ENCODE measurements around the gene BCLAF1.

Gene BCLAF1, protein sequence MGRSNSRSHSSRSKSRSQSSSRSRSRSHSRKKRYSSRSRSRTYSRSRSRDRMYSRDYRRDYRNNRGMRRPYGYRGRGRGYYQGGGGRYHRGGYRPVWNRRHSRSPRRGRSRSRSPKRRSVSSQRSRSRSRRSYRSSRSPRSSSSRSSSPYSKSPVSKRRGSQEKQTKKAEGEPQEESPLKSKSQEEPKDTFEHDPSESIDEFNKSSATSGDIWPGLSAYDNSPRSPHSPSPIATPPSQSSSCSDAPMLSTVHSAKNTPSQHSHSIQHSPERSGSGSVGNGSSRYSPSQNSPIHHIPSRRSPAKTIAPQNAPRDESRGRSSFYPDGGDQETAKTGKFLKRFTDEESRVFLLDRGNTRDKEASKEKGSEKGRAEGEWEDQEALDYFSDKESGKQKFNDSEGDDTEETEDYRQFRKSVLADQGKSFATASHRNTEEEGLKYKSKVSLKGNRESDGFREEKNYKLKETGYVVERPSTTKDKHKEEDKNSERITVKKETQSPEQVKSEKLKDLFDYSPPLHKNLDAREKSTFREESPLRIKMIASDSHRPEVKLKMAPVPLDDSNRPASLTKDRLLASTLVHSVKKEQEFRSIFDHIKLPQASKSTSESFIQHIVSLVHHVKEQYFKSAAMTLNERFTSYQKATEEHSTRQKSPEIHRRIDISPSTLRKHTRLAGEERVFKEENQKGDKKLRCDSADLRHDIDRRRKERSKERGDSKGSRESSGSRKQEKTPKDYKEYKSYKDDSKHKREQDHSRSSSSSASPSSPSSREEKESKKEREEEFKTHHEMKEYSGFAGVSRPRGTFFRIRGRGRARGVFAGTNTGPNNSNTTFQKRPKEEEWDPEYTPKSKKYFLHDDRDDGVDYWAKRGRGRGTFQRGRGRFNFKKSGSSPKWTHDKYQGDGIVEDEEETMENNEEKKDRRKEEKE

DNA sequence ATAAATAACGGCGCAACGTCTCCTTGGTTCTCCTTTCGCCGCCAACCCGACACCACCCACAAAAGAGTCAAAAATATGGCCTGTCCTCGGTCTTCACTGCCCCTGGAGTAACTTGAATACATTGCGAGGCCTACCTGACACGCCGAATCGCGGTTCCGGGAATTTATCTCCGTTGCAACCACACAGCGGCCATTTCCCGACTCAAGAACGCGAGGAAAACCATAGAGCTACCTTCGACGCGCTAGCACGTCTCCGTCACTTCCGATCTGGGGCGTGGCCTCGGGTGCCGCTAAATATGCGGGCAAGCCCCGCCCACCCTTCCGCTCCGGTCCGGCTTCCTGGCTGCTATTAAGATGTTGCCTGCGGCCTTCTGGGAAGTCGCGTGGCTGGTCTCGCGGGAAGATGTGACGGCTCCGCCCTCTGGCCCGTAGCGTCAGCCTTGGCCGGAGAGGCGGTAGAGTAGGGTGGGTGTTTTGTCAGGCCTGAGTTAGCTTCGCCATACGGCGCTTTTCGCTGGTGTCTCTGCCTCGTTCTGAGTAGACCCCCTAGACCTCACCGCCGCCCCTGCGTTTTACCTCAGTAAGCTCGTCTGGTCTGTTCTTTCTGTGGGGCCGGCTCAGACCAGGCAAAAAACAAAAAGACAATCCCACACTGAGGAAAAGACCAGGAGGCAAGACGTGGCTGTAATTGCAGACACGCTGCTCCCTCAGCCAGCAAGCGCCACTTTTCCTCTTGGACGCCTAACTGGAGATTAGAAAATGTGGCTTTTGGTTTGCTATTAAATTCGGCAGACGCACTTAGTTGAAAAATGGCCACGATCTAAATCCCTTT, at the start of gene BCLAF1:
TSS of gene BCLAF1 (minus strand) at position 268 of the 831 bp plus-strand sequence. CDS start 9,980 bp downstream, outside the sequence.
- DNase-seq (ENCODE audit: low read depth) = peak; percentile 97

DNA sequence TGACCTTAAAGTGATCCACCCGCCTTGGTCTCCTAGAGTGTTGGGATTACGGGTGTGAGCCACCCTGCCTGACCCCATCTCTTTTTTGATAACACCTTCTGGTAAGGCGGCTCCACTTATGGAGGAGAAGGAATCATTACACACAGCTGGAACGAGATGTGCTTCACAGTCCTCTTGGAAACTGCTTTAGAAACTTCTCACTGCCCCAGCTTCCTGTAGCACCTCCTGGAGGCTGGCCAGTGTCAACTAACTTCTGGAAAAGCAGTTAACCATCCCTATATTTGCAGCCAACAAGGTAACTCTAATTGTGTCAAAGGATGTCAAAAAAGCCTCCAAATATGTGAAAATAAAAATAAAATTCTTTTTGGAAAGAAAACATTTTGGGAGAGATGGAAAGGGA, 48.8 kb upstream of the BCLAF1 start:
- DNase-seq (ENCODE audit: low read depth) = no peak

DNA sequence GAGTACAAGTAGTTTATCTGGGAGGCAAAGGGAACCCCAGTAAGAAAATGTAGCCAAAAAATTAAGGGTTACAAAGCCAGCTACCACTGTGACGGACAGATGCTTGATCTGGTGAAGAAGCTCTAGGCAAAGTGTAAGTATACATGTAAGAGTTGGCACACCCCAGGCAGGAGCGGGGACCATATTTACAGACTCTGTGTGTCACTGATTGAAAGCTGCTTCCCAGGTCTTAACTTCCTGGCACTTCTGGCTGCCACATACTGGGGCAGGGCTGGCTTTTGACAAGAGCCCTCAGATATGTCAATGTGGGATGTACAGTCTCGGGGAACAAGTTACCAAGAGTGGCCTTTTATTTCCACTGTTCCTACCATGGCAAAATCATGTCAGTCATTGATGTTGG, 48.0 kb upstream of the BCLAF1 start:
- no peak for DNase-seq (ENCODE audit: low read depth)

DNA sequence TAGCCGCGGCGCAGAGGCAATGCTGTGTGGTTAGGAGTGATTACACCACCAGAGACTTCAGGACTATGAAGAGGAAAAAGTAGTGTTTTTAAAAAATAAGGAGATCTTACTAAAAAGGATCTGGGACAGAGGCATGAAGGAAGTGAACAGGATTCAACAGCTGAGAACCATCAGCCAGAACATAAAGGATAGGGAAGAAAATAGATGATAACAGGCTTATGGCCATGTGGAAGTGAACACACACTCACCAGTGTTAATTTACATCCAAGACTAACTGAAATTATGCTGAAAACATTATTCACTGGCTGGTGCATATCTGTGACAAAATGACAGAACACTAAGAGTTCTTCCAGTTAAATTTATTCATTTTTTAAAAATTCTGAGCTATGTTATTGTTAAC, 47.5 kb upstream of the BCLAF1 start:
- no peak for DNase-seq (ENCODE audit: low read depth)

DNA sequence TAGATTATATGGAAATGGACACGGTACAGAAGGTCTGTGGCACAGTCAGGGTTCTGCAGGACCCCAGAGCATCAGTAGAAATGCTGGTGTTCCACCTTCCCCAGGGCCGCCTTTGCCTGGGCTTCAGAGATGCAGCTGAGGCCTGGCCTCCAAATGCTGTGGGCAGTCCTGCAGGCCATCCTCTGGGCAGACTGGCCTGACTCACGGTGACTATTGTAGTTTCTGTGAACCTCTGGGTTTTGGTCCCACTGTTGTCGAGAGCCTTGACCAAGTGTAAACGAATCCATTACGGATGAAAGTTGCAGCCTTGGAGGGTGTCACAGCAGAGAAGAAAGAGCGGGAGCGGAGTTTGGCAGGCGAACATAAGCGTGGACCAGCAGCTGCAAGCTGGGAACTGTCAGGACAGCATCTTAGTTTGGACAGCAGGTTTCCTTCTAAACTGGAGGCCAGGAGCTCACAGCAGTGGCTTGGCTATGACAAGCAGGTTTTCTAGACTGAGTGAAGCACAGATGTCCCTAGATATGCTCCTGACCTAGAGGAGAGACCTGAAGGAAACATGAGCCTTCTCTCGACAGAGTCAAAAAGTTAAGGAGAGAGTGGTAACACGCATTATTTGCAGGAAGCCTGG, 46.2 kb upstream of the BCLAF1 start:
- no peak for DNase-seq (ENCODE audit: low read depth)

DNA sequence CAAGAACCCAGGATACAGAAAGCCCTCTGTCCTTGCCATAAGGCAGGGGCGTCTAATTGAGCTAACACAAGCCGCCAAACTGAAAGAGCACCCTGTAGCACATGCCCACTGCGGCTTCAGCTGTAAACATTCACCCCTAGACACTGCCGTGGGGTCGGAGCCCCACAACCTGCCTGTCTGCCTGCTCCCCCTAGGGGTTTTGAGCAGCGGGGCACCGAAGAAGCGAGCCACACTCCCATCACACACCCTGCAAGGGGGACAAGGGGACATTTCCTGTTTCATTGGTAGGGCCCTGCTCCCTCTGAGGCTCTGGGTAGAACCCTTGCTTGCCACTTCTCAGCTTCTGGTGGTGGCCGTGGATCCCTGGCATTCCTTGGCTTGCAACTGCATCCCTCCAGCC, 45.2 kb upstream of the BCLAF1 start:
- DNase-seq (ENCODE audit: low read depth) = no peak

DNA sequence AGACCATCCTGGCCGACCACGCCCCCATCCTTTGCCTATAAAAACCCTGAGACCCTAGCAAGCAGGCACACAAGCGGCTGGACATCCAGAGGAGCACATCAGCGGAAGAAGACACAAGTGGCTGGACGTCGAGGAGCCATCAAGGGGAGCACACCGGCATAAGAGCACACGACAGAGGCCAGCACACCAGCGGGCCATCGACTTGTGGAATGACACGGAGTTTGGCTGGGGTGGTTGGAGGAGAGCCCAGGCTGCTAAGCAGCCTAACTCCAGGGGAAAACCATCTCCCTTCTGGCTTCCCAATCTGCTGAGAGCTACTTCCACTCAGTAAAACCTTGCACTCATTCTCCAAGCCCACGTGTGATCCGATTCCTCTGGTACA, 44.8 kb upstream of the BCLAF1 start:
- no peak for DNase-seq (ENCODE audit: low read depth)

DNA sequence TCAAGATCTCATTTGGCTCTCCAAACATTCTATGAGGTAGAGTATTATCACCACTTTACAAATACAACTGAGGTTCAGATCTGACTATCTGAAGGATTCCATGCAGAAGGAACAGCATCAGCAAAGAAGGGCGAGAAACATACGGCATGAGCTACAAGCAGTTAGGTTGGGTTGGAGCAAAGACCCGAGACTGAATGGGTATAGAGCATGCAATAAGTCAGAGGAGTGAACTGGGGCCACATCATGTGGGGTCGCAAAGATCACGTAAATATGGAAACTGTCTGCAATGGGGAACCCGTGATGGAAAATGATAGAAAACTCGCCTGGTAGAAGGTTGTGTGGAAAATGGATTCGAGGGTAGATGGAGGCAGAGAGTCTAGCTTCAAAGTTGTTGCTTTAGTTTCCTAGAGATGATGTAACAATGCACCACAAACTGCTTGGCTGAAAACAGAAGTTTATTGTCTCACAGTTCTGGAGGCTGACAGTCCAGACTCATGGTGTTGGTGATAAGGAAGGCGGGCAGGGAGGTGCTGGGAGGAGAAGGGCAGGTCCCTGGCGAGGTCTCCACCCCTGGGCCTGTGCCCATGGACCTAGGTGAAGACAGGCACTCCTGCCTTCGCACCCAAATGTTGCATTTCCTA, 44.3 kb upstream of the BCLAF1 start:
- no peak for DNase-seq (ENCODE audit: low read depth)

DNA sequence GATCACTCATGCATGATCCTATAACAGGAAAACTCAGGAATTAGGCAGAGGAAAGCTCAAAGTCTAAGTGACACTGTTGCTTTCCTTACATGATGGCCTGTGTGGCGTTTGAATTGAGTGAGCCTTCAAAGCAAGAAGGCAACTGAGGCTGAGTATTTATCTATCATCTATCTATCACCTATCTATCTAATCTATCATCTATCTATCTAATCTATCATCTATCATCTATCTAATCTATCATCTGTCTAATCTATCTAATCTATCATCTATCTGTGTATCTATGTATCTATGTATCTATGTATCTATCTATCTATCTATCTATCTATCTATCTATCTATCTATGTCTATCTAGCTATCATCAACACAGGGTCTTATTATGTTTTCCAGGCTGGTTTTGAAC, 41.8 kb upstream of the BCLAF1 start:
- DNase-seq (ENCODE audit: low read depth) = no peak

DNA sequence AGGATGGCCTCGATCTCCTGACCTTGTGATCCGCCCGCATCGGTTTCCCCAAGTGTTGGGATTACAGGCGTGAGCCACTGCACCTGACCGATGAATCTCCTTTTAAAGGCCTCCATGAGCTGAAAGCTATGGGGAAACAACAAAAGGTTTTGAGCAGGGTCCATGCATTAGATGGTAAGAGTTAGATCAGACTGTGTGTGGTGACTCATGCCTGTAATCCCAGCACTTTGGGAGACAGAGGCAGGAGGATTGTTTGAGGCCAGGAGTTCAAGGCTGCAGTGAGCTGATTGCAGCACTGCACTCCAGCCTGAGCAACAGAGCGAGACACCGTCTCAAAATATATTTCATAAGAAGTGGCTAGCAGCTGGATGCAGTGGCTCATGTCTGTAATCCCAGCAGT, 41.0 kb upstream of the BCLAF1 start:
- no peak for DNase-seq (ENCODE audit: low read depth)

DNA sequence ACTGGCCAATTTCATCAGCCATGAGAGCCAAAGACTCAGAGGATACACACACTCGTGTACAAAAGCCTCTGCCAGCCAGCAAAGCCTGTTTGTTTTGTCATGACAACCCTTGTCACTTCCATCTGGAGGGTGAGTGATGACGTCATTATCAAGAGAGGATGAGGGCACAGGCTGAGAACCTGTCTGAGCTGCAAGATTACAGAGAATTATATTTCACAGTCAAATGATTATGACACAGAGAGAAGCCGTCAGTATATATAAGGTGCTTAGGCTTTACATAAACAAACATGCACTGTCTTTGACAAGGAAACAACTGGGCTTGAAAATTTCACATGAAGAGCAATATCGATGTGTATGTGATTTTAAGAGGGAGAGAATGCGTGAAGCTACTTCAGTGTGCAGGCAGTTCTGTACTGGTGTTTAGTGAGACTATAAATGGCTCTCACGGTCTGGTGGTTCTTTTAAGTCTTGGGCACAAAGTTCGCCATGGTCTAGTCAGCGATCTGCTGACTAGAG, 36.5 kb upstream of the BCLAF1 start:
- DNase-seq (ENCODE audit: low read depth) = no peak

DNA sequence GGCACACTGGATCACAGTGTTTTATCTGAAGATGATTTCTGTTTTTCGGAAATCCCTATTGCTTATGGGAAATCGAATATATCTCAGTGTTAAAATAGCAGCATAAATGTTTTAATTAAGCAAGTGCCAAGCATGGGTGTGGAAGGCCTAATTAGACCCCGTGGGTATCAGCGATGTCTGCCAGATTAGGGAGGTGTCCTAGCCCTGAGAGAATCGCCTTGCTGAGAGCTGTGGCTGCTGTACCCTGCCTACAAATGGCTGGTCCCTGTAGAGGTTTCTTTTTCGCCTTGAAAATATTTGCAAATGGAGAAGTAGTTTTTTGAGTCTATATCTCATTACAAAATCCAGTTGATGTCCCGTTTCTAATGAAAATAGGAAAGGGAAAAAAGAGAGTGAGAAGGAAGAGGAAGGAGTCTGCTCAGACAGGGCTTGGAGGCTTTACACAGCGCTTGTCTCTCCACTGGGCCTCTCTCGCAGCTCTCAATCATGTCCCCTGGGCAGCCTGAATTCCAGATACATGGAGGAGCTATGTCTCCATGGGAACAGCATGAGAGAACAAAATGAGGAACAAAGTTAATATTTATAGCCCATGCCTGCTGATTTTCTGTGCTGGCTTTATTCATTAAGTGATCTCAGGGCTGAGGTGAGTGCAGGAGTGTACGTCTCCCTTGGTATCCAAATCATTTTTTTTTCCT, 35.2 kb upstream of the BCLAF1 start:
- no peak for DNase-seq (ENCODE audit: low read depth)

DNA sequence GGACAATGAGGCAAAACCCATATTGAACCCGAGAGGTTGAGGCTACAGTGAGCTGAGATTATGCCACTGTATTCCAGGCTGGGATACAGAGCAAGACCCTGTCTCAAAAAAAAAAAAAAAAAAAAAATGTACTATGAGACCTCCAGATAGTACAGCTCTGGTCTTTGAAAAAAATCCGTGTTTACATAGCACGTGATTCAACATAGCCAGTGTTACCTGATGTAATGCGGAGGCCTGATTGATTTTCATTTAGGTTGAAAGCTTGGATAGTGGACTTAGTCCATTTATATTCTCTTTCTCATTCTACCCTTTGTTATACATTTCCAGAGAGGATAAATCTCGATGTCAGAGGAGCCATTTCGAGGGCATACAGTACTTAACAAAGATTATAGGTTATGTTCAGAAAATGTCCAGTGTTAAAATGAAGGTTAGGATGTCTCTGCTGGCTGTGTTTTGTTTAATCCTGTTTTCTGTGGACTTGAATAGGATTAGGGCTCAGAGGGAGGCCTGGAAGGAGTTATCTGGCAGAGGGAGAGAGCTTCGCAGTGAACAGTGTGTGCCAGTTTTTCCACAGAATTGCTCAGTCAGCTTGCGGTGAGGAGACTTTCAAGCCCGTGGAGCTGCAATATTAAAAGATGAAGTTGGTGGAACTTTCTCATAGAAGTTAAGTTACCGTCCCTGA, 33.9 kb upstream of the BCLAF1 start:
- peak; percentile 59 for DNase-seq (ENCODE audit: low read depth)

DNA sequence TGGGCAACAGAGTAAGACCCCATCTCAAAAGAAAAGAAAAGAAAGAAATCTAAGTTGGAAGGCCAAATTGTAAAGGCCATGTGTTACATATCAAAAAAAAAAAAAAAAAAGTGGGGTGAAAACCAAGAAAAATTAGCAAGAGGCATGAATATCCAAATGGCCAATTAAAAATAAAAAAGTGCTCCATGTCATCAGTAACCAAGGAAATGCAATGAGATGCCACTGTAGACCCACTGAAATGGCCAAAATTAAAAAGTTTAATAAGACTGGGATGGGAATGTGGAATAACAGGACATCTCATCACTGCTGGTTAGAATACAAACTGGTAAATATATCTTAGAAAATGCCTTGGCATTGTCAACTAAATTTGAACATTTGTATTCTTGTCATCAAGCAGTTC, 30.1 kb upstream of the BCLAF1 start:
- no peak for DNase-seq (ENCODE audit: low read depth)

DNA sequence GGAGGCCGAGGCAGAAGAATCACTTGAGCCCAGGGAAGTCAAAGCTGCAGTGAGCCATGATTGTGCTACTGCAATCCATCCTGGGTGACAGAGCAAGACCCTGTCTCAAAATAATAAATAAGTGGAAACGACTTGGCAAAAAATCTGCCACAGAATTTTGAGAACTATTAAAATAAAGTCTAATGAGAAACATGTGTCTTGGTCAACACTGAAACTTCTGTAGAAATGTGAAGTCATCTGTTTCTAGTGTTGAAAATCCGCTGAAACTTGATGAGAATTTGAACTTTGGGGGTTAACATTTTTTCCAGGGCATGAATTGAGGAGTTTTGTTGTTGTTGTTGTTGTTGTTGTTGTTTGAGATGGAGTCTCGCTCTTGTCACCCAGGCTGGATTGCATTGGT, 29.0 kb upstream of the BCLAF1 start:
- DNase-seq (ENCODE audit: low read depth) = no peak

DNA sequence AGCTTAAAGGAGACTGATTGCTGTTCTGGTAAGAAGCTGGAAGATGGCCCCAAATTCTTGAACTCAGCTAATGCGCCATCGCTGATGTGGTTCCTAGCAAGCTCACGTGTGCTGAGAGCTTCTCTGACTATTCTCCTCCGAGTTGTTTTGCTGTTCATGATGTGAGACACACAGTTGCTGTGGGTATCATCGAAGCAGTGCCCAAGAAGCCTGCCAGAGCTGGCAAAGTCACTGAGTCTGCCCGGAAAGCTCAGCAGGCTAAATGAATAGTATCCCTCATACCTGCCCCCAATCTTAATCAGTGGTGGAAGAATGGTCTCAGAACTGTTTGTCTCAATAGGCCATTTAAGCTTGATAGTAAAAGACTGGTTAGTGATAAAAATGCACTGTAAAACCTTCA, 28.3 kb upstream of the BCLAF1 start:
- DNase-seq (ENCODE audit: low read depth) = no peak

DNA sequence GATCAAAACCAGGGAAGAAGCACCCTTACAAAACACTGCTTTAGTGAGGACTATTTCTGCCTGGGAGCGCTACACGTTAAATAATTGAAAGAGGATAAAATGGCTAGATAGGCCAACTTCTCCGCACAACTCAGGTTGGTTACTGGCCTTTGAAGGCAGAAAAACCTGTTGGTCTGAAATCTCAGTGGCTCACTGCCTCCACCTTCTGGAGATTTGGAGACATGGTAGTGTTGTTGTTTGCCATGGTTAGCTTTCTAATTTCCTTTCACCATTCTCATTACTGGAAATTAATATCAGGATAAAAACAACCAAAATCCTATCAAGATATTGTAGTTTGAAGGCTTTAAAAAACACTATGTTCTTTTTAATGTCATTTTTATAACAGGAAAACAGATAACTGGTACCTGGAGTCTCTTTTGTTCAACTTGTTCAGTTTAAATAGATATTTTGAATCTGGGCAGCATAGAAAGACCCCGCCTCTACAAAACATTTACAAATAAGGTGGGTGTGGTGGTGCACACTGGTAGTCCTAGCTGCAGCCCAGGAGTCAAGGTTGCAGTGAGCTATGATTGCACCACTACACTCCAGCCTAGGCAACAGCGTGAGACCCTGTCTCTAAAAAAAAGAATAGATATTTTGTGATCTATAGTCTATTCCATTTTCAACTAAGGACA, 27.5 kb upstream of the BCLAF1 start:
- DNase-seq (ENCODE audit: low read depth) = peak; percentile 43

DNA sequence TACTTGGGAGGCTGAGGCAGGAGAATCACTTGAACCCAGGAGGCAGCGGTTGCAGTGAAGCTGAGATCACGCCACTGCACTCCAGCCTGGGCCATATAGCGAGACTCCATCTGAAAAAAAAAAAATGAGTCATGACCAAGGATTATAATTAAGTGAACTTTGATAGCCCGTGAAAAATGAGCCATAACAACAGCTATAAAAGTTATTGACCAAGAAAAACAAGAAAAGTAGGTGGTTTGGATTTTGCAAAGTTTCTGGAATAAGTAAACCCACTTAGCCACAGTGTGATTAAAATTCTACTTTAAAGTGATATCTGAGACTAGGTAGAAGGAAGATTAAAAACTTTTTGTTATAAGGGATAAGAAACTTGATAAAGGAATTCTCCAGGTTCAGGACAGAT, 25.9 kb upstream of the BCLAF1 start:
- no peak for DNase-seq (ENCODE audit: low read depth)

DNA sequence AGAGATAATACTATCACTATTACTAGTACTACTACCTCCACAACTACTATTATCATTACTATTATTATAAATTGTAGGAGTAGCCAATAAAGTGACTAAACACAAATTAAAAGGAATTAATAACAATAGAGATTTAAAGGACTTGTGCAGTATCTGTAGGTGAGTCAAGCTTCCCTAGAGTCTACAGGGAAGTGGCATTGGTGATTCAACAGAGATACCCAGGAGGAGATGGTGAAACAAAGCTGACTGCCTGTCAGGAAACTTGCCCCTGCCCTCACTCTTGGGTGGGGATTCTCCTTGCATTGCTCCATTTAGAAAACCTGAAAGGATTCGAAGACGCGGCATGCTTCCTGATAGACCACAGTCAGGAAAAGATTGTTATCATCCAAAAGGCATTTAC, 23.3 kb upstream of the BCLAF1 start:
- DNase-seq (ENCODE audit: low read depth) = no peak

Data from stromal cell of bone marrow (primary cell).